Measurements from ENCODE around the gene GNB5. TPM values are rescaled to one million over a fixed set of nuclear protein-coding genes. Genes with fewer than 3 reads are reported as not detected.
"Not testable (repeated sequence)": the region's sequence is repeated elsewhere in the genome, so short reads cannot be mapped to it uniquely, and the experiment has no call there.

Gene GNB5
- total RNA-seq, 1 donor from 2014 or later = 50.2 TPM

DNA sequence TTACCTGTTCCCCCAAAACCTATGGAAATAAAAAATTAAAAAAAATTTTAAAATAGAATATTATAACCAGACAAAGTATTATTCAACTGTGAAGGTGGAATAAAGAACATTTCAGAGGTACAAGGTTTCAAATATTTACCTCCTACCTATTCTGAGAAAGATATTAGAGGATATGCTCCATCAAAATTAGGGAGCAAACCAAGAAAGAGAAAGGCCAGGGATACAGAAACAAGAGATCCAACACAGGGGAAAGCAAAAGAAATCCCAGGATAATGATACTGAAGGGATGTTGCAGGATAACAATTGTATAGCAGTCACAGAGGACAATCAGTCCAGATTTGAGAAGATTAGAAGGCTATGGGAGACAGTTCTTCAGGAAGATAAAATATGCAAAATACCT, 101.0 kb downstream of the GNB5 start:
- no peak for DNase-seq

DNA sequence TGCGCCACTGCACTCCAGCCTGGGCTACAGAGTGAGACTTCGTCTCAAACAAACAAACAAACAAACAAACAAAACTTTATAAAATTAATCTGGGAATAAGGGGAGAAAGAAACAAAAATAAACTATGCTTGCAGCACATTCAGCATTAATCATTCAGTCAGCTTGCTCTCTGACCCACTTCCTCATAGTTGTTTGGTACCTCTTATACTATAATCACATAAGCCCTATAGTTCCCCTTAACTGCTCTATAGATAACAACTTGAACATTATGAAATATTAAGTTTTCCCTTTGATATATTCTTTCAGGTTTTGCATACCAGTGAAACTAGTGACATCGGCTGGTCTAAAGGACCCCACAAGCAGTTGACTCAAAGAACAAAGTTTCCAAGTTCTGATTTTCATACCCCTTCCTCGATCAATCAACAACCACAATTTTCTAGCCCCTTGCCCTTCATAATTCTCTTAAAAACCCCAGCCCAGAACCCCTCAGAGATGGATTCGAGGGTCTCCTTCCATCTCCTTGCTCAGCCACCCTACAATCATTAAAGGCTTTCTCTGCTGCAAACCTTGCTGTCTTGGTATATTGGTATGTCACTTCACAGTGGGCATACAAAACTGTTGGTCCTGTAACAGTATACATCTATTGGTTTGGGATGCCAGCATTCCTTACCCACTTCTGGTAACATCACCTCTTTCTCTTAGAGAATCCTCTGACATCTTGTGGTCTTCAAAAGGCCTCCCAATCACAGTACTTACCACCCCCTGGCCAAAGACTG, 105.0 kb downstream of the GNB5 start:
- DNase-seq = no peak

DNA sequence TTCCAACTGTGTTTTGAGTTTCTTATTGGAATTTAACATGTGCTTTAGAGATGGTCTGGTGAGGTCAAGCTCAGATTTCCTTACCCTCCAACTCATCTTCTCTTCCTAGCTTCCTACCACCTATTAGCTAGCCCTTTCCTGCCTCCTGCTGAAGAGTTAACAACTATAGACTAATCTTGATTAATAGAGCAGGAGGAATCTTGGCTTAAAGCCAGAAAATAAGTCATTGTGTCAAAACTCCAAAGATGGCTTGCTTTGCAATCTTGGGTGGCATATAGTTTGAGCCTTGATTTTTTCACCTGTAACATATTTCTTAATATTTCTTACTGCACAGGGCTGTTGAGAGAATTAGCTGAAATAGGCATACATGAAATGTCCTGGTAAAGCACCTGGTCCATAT, 105.9 kb downstream of the GNB5 start:
- no peak for DNase-seq

DNA sequence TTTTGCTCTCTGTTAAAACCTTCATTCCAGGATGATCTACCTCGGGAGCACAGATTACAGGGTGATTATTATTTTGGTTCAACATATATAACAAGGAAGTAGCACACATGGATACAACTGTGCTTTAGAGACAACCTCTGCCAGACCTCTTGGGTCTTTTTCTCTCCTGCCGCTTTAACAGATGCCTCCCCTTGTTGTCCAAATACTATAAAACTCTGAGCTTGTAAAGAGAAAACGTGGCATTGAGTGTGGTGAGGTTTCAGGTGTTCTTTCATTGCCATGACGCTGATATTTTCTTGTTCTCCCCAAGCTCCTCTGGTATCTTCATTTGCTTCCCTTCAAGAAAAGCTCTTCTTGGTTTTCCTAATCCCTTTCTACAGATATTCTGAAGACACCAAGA, 107.6 kb downstream of the GNB5 start:
- DNase-seq = no peak

DNA sequence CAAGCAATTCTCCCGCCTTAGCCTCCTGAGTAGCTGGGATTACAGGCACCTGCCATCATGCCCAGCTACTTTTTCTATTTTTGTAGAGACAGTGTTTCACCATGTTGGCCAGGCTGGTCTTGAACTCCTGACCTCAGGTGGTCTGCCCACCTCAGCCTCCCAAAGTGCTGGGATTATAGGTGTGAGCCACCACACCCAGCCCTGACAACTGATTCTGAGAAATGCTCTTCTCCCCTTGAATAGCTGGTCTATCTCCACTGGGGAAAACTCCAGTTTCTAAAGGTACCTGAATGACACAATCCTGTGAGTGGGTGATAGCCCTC, 108.2 kb downstream of the GNB5 start:
- not testable (repeated sequence) for DNase-seq

DNA sequence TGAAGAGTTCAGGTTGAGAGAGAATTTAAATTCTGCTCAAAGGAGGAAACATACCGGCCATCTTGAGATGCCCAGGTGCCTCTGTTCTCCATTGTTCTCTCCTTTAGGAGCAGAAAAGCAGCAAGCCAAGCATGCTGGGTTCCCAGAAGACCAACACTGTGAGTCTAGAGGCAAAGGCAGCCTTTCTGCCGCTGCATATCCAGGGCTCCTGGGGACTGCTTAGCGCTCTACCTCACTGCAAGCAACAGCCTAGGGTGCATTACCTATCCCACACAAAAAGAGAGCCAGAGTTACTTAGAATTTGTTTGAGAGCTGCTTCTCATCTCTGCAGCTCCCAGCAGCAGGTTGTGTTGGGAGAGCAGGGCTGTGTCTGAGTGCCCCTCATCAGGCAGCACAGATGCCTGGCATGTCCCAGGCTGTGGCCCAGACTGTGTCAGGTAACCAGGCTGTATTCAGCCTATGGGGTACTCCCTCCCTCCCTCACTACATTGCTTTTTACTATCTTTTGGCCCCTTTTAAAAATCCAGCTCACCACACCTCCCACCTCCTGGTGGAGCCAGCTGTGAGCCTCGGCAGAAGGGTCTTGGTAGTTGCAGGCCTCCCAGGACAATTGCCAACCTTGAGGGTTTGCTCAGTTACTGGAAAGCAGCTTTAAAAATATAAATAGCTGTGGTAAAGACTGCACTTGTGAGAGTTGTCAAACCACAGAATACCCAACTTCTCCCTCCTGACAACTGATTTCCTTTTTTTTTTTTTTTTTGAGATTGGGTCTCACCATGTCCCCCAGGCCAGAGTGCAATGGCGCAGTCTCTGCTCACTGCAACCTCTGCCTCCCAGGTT, 108.8 kb downstream of the GNB5 start:
- DNase-seq = no peak

DNA sequence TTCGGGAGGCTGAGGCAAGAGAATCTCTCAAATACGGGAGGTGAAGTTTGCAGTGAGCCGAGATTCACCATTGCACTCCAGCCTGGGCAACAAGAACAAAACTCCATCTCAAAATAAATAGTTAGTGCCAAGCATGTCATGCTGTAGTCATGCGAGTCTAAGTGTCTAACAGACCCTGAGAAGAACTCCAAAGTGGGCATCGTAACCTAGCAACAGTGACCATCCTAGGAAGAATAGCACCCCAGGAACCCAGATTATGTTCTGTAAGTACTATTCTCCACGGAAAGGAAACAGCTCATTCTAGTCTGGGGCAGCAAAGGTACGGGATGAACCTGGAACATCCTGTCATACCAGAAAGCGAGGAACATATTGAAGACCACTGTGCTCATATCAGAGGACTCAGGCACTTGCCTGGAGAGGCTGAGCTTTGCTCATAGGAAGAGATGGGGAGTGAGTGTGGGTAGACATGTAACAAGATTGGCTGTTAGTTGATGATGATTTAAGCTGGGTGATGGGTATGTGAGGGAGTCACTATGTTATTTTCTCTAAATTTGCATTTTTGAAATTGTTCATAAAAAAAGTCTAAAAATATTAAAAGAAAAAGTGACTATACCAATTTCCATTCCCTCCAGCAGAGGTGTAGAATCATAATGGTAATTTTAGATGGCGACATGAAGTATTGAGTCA, 110.3 kb downstream of the GNB5 start:
- no peak for DNase-seq

DNA sequence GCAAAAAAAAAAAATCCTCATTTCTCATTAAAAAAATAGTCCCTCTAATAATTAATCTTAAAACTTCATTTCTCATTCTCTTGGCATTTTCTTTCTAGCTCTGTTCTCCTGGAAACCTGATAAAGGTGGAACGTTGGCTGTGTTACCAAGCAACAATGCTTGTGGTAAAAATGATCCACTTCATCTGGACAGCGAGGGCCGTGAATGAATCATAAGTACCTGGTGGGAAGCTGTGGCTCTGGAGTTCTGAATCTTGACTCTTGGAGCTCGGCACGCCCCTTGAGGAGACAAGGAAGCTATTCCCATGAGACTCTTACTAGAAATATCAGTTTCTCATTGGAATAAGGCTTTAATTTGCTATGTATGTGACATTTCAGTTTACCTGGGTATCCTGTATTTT, 111.2 kb downstream of the GNB5 start:
- no peak for DNase-seq

DNA sequence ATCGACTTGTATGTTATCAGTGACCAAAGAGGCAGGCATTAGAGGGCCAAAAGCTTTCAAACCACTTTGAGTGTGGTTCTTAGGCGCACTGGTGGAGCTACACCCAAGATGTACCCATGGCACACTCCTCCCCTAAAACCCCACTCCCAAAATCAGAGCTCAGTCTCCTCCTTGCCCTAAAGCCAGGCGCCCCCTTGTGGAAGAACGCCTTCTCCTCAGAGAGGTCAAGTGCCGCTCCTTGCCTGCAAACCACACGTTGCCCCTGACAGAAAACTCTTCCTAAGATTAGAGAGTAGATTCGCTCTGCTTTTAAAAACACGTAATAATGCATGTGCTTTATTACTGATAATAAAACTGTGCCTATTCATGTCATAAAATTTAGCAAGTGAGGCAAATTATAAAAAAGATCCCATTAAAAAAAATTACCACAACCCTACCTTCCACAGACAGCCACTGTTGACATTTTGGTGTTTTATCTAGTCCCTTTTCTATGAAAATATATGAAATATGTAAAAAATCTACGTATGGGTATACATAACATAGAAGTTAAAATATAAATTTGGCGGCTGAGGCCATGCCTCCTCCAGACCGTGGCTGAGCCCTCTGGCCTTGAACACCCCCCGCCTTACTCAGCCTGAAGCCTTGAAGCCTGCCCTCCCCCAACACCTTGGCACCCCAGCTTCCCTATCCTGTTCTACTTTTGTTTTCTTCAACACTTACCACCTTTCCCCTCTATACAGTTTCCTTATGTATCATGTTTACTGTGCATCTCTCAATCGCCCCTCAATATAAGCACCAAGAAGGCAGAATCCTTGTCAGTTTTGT, 112.1 kb downstream of the GNB5 start:
- DNase-seq = peak; percentile 35

DNA sequence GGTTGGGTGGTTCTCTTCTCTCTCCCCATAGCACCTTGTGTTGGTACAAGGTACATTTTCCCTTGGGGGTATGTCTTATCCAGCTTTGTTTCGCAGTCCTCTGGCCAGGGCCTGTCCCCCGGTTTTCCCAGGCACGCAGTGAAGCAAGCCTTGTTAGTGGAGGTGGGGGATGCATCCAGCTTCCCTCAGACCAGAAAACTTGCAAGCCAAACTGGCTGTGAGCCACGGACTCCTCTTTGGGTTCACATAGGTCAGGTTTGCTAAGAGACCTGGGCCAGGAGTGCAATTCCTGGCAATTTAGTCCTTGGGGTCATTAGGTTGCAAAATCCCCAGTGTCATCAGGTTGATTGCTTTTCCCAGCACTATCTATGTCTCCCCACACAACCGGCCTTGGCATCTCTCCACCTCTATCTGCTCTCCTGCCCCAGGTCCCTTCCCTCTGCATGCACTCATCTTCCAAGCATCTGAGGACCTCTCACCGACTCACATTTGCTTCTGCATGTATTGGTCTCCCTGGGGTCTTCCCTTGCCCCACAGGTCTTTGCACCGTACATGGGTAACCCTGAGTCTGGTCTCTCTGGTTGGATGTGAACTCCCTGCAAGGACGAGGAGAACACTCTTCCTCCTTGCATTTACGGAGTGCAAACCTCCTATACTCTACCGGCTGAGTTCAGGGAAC, 112.9 kb downstream of the GNB5 start:
- no peak for DNase-seq

DNA sequence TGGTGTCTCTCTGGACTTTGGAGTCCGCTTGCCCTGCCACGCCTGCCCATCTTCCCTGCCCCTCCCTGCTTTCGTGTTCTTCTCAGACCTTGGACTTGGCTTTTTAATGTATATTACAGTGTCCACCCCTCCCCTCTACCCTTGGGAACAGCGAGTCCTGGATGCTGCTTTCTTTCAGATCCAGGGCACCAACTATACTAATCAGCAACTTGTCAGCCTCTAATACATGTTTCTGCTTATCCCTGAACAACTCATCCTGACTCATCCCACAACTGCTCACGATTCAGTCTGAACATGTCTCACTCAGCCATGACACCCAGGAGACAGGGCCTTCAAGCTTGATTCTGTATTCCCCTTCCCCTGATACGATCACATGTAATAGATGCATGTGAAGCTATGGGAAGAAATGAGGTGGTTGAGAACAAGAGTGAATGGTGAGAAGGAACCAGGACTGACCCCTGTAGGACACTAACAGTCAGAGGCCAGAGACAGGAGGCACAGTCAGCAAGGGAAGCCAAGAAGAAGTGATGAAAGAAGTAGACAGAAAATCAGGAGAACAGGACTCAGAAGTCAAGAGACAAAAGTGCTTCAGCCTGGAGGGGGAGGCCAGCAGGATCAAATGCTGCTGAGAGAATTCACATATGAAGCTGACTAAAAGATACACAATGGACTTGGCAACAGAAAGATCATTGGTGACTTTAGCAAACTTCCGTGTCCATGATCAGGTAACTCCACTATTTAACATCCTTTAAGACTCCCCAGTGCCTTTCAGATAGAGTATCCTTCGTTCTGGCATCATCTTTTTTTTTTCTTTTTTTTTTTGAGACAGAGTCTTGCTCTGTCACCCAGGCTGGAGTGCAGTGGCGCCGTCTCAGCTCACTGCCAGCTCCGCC, 114.1 kb downstream of the GNB5 start:
- no peak for DNase-seq

DNA sequence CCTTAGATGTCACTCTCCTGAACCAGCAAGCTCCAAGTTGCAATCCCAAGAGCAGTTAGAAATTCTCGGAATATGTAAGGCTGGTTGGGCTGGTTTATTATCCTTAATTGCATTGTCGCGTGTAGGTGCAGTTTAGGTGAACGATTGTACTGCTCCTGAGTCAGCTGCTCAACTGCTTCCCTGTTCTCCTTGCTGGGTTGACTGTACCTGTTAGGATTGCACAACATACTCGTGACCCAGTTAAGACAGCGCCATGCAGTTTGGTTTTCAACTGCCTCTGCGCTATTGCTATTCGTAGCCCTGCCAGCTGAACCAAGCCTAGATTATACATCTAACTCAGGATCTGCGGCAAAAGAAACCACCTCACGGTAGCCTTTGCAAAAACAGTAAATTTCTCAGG, 119.6 kb downstream of the GNB5 start:
- peak; percentile 9 for DNase-seq

DNA sequence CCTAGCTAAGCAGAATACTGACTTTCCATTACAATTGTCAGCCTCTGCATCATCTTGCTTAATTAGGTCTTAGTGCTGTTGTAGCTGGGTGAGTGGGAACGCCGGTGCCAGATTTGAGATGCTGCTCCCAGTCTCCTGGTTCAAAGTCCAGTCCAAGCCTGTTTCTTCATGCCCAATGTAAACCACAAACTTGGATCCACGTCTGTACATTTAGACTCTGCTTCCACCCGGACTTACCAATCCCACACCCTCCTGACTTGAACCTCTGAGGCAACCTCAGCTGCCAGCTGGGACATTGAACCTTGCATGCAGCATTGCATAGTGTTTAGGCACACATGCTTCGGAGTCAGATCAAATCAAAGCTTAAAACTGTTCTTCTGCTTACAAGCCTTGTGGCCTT, 121.6 kb downstream of the GNB5 start:
- no peak for DNase-seq

DNA sequence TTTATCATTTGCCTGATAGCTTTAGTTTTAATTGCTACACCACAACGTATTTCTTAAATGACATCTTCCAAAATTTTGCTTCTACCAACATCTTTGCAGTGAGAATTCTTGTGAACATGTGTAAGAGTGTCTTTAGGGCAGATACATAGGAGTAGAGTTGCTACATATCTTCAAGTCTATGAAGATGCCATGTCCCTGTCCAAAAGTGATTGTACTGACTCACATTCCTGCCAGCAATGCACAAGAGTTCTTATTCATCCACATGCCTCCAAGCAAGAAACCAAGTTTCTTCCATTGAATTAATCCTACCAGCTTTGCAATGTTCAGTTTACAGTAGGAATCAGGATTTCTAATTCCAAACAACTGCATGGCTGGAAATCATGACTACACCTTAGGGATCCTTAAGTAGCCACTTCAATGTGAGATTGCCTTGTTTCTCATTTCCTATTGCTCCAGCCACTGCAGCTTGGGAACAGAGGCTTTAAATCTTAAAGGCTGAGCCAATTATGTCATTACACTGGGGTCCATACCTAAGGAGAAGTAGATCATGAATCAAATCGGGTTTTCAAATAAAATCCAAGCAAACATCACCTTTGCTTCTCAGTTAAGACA, 123.1 kb downstream of the GNB5 start:
- DNase-seq = no peak

DNA sequence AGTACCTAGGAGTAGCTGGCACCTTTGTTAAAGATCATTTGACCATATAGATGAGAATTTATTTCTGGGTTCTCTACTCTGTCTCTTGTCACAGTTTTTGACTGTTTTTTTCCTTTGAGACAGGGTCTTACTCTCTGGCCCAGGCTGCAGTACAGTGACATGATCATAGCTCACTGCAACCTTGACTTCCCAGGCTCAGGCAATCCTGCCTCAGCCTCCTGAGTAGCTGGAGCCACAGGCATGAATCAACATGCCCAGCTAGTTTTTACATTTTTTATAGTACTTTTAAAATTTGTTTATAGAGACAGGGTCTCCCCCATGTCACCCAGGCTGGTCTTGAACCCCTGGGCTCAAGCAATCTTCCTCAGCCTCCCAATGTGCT, 123.7 kb downstream of the GNB5 start:
- DNase-seq = no peak

DNA sequence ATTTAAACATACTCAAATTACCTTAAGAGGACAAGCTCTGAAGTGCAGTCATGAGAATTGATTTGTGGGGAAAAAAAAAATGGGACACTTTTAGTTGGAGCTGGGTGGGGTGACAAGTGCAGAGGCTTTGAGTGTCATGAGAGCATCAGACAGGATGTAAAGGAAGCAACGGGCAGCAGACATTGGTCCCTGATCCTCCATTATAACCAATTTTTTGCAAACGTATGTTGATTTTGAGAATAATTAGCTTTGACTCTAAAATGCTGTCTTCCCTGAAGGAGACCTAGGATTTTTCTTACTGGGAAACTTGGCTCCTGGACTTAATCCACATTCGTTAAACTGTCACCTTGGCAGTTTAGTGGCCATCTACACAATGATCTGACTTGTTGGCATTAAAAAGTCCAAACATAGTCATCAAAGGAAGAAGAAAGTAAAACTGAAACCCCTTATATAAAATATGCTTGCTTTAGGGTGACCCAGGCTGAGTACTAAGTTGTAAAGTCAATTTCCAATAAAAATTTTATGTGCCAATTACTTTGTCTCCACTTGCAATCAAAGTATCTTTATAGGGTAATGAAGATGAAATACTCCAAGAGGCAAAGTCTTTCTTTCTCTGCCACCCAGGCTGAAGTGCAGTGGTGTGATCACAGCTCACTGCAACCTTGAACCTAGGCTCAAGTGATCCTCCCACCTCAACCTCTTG, 124.2 kb downstream of the GNB5 start:
- DNase-seq = no peak

Data from occipital lobe (tissue), 2 donors.